Subcutaneous adipose tissue (tissue), 4 donors: ENCODE measurements around the gene ABL2. TPM values are rescaled to one million over a fixed set of nuclear protein-coding genes. Genes with fewer than 3 reads are reported as not detected.

Experiments
- total RNA-seq, 4 donors: library from RNA; depleted of rRNA; stranded (reverse); fragments of >200 nt; gene quantifications; one replicate each; pipeline ENCODE4 v1.1.0, GENCODE V29; 2016
- TF ChIP-seq, protein P1 (sequence below): fragments of 450-650 bp; IDR thresholded peaks from one replicate; pipeline ENCODE4 v1.5.1; 2016; ENCODE audit warnings: low read depth, mild to moderate bottlenecking, control low read depth, antibody characterized with exemption, moderate library complexity

ABL2 gene
- total RNA-seq, 4 donors from 2014 or later = 20.3 to 43.4 (median 39.1) TPM

DNA sequence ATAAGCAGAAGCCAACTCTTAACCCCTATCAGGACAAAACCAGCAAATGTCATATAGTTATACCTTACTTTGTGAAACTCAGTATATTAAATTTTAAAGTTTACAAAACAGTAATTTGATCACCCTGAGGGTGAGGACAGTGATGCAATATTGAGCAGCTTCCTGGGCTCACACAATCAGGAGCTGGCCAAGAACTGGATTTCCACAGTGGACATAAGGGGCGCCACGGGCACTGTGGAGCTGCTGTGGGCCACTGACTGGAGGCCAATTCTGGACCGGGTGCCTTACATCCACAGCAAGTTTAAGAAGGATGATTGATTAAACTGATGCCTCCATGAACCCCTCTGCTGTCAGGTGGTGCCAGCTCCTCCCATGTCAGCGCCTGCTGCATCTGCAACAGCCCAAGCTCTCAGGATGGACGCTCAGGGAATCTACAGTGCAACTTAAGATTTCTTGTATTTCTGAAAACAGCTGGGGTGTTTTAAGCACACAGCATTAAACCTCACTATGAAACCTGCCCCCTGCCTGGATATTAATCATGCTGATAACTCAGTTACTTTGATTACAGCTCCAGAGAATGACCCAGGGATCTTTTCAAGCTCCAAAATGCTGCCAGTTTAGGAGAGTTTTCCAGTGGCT, 91.7 kb downstream of the ABL2 start:
- TF ChIP-seq, protein P1, sequence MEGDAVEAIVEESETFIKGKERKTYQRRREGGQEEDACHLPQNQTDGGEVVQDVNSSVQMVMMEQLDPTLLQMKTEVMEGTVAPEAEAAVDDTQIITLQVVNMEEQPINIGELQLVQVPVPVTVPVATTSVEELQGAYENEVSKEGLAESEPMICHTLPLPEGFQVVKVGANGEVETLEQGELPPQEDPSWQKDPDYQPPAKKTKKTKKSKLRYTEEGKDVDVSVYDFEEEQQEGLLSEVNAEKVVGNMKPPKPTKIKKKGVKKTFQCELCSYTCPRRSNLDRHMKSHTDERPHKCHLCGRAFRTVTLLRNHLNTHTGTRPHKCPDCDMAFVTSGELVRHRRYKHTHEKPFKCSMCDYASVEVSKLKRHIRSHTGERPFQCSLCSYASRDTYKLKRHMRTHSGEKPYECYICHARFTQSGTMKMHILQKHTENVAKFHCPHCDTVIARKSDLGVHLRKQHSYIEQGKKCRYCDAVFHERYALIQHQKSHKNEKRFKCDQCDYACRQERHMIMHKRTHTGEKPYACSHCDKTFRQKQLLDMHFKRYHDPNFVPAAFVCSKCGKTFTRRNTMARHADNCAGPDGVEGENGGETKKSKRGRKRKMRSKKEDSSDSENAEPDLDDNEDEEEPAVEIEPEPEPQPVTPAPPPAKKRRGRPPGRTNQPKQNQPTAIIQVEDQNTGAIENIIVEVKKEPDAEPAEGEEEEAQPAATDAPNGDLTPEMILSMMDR = no peak

DNA sequence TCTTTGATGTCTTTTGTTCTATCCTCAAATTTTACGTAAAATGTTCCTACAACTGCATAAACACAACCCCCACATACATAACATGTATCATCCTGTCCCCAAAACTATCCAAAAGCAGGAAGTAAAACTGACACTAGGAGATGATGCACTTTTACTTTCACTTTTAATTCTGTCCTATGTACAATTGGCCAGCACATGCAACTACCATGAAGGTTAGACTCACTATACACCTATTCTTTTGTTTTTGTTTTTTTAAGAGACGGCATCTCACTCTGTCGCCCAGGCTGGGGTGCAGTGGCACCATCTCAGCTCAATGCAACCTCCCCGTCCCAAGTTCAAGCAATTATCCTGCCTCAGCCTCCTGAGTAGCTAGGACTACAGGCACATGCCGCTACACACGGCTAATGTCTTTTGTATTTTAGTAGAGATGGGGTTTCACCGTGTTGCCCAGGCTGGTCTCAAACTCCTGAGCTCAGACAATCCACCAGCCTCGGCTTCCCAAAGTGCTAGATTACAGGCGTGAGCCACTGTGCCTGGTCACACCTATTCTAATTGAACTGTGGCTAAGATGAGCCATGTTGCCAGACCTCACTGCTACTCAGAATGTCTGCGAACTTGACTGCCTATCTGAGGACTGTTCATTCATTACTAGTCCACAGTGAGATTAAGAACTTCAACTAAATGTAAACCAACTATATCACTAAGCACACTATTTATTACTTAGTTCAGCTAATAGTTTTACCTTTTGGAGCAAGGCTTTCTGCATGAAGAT, 99.6 kb downstream of the ABL2 start:
- TF ChIP-seq, protein P1 = no peak

DNA sequence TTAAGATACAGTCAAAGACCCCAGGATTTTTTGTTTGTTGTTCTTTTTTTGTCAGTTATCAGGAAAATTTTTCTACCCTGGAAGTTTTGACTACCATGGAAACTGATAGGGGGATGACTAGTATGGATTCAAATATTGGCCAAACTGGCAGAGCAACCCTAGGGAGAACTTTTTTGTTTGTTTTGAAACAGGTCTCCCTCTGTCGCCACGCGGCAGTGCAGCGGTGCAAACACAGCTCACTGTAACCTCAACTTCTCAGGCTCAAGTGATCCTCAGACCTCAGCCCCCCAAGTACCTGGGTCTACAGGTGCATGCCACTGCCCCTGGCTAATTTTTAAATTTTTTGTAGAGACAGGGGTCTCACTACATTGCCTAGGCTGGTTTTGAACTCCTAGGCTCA, 101.0 kb downstream of the ABL2 start:
- TF ChIP-seq, protein P1 = no peak

DNA sequence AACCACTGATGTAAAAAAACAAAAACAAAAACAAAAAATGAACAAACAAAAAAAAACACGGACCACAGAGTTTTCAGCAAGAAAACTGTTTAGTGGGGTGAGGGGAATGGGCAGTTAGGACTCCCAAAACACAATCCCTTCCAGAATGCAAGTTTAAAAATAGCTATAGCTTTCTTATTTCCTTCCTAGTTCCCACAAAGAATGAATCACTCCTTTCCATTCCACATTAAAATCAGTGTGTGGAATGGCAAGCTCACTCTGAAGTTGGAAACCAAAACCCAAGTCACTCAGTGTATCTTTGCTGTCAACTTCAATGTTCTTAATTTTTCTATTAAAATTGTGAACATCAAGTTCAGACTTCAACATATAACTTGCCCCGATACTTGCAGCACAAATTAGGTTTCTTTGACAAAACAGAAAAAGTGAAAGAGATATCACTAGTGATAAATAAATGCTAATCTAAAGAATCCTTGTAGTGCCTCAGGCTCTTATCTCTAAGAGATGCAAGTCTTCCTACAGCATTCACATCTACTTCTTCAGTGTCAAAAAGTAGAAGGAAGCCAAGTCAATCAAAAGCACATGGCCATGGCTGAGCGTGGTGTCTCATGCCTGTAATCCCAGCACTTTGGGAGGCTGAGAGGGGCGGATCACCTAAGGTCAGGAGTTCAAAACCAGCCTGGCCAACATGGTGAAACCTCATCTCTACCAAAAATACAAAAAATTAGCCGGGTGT, 102.1 kb downstream of the ABL2 start:
- TF ChIP-seq, protein P1 = no peak

DNA sequence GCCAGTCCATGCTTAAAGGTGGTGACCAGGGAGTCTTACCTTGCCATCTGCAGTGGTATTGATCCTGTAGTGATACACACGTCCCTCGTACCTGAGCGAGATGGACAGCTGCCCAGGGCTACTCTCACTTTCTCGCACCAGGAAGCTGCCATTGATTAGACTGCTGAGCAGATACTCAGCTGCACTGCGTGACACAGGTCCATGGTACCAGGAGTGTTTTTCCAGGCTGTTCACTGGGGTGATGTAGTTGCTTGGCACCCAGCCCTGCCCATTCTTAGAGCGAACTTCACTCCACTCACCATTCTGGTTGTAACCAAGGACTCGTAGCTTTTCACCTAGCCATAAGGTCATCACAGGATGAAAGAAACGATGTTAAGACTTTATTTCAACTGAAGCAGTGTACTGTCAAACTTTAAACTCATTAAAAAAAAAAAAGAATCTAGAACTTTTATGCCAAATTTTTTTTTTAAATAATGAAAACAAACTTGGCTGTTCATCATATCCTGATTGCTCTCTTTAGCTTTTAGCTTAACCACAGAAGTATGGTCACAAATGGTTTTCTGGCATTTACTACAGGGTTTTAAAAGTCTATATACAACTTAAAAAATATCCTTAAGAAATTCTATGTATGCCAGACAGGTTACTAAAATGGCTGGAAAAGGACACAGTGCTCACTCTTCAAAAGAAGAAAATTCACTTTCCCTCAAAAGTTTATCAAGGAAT, 103.0 kb downstream of the ABL2 start:
- TF ChIP-seq, protein P1 = no peak

DNA sequence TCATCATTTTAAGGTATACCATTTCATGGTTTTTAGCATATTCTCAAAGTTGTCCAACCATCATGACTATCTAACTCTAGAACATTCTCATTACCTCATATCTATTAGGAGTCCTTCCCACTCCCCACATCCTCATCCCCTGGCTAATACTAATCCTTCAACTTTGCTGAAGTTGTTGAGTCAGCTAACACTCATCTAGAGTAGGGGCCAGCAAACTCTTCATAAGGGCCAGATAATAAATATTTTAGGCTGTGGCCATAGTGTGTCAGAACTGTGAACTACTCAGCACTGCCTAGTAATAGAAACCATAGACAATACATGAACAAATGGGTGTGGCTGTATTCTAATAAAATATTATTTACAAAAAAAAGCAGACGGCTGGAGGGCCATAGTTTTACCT, 104.6 kb downstream of the ABL2 start:
- TF ChIP-seq, protein P1 = no peak
